Activated T-helper 17 cell treated with anti-CD3 and anti-CD28 coated beads, Interleukin-2, amount 50 U/mL, for 72 hours (primary cell): ENCODE data around the gene NSUN6. TPM values are rescaled to one million over a fixed set of nuclear protein-coding genes. Genes with fewer than 3 reads are reported as not detected.

Experiments used
- ATAC-seq: fragments of 150-1000 bp; cut with Tn5 transposase; replicated peaks from 2 replicates; pipeline ENCODE4 v1.10.0; 2021; ENCODE audit warnings: mild to moderate bottlenecking, moderate library complexity
- H3K27ac Mint-ChIP-seq: one replicate; pipeline ENCODE4 v1.8.0; 2022; ENCODE audit warnings: mixed read lengths
- H3K27me3 Mint-ChIP-seq: one replicate; pipeline ENCODE4 v1.8.0; 2022; ENCODE audit warnings: mixed read lengths
- H3K36me3 Mint-ChIP-seq: one replicate; pipeline ENCODE4 v1.8.0; 2022; ENCODE audit warnings: low read depth, mild to moderate bottlenecking, mixed read lengths
- H3K4me1 Mint-ChIP-seq: one replicate; pipeline ENCODE4 v1.8.0; 2022; ENCODE audit warnings: mixed read lengths
- H3K4me3 Mint-ChIP-seq: one replicate; pipeline ENCODE4 v1.8.0; 2022; ENCODE audit warnings: mild to moderate bottlenecking, mixed read lengths
- H3K9me3 Mint-ChIP-seq: one replicate; pipeline ENCODE4 v1.8.0; 2022; ENCODE audit warnings: mixed read lengths
- total RNA-seq, 2 donors: library from RNA; stranded (reverse); gene quantifications; one replicate each; pipeline ENCODE4 v1.2.3, GENCODE V29; 2022

The NSUN6 gene
- total RNA-seq, 2 donors from 2014 or later: 16.5 to 25.4 TPM

- Mint-ChIP-seq H3K4me1 (no peaks in the 10 kb centered on the region), H3K27me3 (peaks cover 7% of the 10 kb centered on the region), H3K27ac (no peak overlapping the region), H3K36me3 (no peaks in the 10 kb centered on the region), H3K9me3 (no peaks in the 10 kb centered on the region), H3K4me3 (no peak overlapping the region)
- ATAC-seq: no peak
Measured at GRCh38 chr10:18500576-18500975, 150.8 kb downstream of the NSUN6 start.

- Mint-ChIP-seq H3K27ac (no peak overlapping the region), H3K9me3 (no peaks in the 10 kb centered on the region), H3K4me3 (no peak overlapping the region), H3K4me1 (no peaks in the 10 kb centered on the region), H3K27me3 (peaks cover 3% of the 10 kb centered on the region), H3K36me3 (no peaks in the 10 kb centered on the region)
- no peak for ATAC-seq
Measured at GRCh38 chr10:18498998-18499397, 152.4 kb downstream of the NSUN6 start.

- Mint-ChIP-seq H3K4me1 (no peaks in the 10 kb centered on the region), H3K9me3 (no peaks in the 10 kb centered on the region), H3K27me3 (peaks cover 3% of the 10 kb centered on the region), H3K36me3 (no peaks in the 10 kb centered on the region), H3K4me3 (no peak overlapping the region), H3K27ac (no peak overlapping the region)
- no peak for ATAC-seq
Measured at GRCh38 chr10:18497806-18498369, 153.5 kb downstream of the NSUN6 start.

Other genes starting within 250 kb of the NSUN6 start
- 10 to 100 TPM in 1 of 2 donors, 1 to 10 TPM in 1; 8.9 to 24.8 TPM for gene ARL5B, start 7.8 kb upstream of the NSUN6 start, total RNA-seq